MM.1S (cell line): Measurements from ENCODE around the gene SEZ6L.

Experiments
- EZH2phosphoT487 ChIP-seq: fragments of 300-600 bp; sonication (generic); IDR thresholded peaks from 2 replicates; pipeline ENCODE4 v1.6.1; 2018; ENCODE audit warnings: antibody characterized with exemption, low read length
- TF ChIP-seq, protein P1 (sequence below): fragments of 300-600 bp; sonication (generic); IDR thresholded peaks from 2 replicates; pipeline ENCODE4 v1.5.1; 2016; ENCODE audit warnings: antibody characterized with exemption, low read length, mixed read lengths

GRCh38 chr22:26382782-26383181 lies 213.5 kb downstream of the SEZ6L start:
- TF ChIP-seq, protein P1, sequence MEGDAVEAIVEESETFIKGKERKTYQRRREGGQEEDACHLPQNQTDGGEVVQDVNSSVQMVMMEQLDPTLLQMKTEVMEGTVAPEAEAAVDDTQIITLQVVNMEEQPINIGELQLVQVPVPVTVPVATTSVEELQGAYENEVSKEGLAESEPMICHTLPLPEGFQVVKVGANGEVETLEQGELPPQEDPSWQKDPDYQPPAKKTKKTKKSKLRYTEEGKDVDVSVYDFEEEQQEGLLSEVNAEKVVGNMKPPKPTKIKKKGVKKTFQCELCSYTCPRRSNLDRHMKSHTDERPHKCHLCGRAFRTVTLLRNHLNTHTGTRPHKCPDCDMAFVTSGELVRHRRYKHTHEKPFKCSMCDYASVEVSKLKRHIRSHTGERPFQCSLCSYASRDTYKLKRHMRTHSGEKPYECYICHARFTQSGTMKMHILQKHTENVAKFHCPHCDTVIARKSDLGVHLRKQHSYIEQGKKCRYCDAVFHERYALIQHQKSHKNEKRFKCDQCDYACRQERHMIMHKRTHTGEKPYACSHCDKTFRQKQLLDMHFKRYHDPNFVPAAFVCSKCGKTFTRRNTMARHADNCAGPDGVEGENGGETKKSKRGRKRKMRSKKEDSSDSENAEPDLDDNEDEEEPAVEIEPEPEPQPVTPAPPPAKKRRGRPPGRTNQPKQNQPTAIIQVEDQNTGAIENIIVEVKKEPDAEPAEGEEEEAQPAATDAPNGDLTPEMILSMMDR: no peak
- no peak for TF ChIP-seq EZH2phosphoT487
